HG02943 (cell line): Measurements from ENCODE around the gene SOWAHA.
"Not testable (repeated sequence)": the region's sequence is repeated elsewhere in the genome, so short reads cannot be mapped to it uniquely, and the experiment has no call there.

Source experiments
- ATAC-seq: cut with Tn5 transposase; IDR thresholded peaks from one replicate; pipeline ENCODE4 v1.9.1; 2021; ENCODE audit warnings: mild to moderate bottlenecking, low read depth, moderate library complexity; ENCODE audit not compliant: unreplicated experiment

The SOWAHA gene

GRCh38 chr5:132777209-132778069, 35.7 kb upstream of the SOWAHA start, which contains the start of gene SEPTIN8:
Gene SEPTIN8 (minus strand): TSS chr5:132777239. CDS start chr5:132777137, 102 bp downstream.
- peak; percentile 53 for ATAC-seq

- ATAC-seq, result no peak
Measured at GRCh38 chr5:132778129-132778528, 35.0 kb upstream of the SOWAHA start.

GRCh38 chr5:132778856-132779255, 34.2 kb upstream of the SOWAHA start:
- no peak for ATAC-seq

GRCh38 chr5:132779961-132780360, 33.1 kb upstream of the SOWAHA start:
- no peak for ATAC-seq

- no peak for ATAC-seq
Measured at GRCh38 chr5:132780577-132780976, 32.5 kb upstream of the SOWAHA start.

- no peak for ATAC-seq
Measured at GRCh38 chr5:132781029-132781428, 32.1 kb upstream of the SOWAHA start.

- ATAC-seq, result no peak
Measured at GRCh38 chr5:132782101-132782500, 31.0 kb upstream of the SOWAHA start.

GRCh38 chr5:132785365-132785764, 27.7 kb upstream of the SOWAHA start:
- ATAC-seq, result no peak

- no peak for ATAC-seq
Measured at GRCh38 chr5:132785864-132786263, 27.2 kb upstream of the SOWAHA start.

GRCh38 chr5:132787076-132787475, 26.0 kb upstream of the SOWAHA start:
- no peak for ATAC-seq

- ATAC-seq, result no peak
Measured at GRCh38 chr5:132788508-132788907, 24.6 kb upstream of the SOWAHA start.

GRCh38 chr5:132788990-132789886, 23.9 kb upstream of the SOWAHA start:
- ATAC-seq, result no peak

GRCh38 chr5:132790201-132790865, 22.8 kb upstream of the SOWAHA start:
- ATAC-seq, result no peak

- no peak for ATAC-seq
Measured at GRCh38 chr5:132791026-132791425, 22.1 kb upstream of the SOWAHA start.

GRCh38 chr5:132797651-132798050, 15.5 kb upstream of the SOWAHA start:
- no peak for ATAC-seq

- no peak for ATAC-seq
Measured at GRCh38 chr5:132799392-132799791, 13.7 kb upstream of the SOWAHA start.

GRCh38 chr5:132800545-132800944, 12.6 kb upstream of the SOWAHA start:
- ATAC-seq, result no peak

- ATAC-seq, result no peak
Measured at GRCh38 chr5:132802044-132802684, 10.9 kb upstream of the SOWAHA start.

- ATAC-seq, result not testable (repeated sequence)
Measured at GRCh38 chr5:132802685-132803066, 10.4 kb upstream of the SOWAHA start.

- ATAC-seq, result not testable (repeated sequence)
Measured at GRCh38 chr5:132804219-132804618, 8.9 kb upstream of the SOWAHA start.
